ENCODE measurements around the gene MKKS. TPM values are rescaled to one million over a fixed set of nuclear protein-coding genes. Genes with fewer than 3 reads are reported as not detected.

MKKS gene
- total and polyA plus RNA-seq, 10 of the 15 experiments (the other 5 are each of a cell fraction or from before 2014, with no cell fraction given), result 4.3 to 17.9 (median 7.7) TPM

DNA sequence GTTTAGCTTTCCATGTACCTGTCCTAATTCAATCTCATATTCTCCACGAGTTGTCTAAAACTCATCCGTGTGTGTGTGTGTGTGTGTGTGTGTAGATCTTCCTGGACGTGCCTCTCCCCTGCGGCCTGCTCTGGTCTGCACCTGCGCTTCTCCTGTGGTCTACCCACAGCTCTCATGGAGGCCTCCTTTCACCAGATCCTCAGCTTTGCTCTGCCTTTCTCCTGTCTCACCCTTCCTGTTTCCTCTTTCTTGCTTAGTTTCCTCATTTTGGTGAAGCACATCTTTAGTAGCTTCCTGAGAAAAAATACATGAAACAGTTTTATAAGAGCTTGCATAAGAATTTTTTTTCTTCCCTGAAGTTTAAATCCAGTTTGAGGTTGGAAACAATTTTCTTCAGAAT lies 19.2 kb upstream of the MKKS start (continued):
- TF ChIP-seq, protein P1, sequence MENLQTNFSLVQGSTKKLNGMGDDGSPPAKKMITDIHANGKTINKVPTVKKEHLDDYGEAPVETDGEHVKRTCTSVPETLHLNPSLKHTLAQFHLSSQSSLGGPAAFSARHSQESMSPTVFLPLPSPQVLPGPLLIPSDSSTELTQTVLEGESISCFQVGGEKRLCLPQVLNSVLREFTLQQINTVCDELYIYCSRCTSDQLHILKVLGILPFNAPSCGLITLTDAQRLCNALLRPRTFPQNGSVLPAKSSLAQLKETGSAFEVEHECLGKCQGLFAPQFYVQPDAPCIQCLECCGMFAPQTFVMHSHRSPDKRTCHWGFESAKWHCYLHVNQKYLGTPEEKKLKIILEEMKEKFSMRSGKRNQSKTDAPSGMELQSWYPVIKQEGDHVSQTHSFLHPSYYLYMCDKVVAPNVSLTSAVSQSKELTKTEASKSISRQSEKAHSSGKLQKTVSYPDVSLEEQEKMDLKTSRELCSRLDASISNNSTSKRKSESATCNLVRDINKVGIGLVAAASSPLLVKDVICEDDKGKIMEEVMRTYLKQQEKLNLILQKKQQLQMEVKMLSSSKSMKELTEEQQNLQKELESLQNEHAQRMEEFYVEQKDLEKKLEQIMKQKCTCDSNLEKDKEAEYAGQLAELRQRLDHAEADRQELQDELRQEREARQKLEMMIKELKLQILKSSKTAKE (IDR thresholded peaks at IDR 0.05; ENCODE audit: low read depth, poor library complexity, severe bottlenecking), result no peak
- TF ChIP-seq CEBPB (IDR thresholded peaks at IDR 0.05; ENCODE audit: borderline replicate concordance in 1 of 2, low read depth in 2 of 2, low read length in 2 of 2), result no peak
- 0 out of 2 replicates have a peak, but pooled peaks have one; percentile 30 for TF ChIP-seq DPF2 (IDR thresholded peaks at IDR 0.05)
- no peak for TF ChIP-seq YBX1 (IDR thresholded peaks at IDR 0.05)
- TF ChIP-seq, protein P2, sequence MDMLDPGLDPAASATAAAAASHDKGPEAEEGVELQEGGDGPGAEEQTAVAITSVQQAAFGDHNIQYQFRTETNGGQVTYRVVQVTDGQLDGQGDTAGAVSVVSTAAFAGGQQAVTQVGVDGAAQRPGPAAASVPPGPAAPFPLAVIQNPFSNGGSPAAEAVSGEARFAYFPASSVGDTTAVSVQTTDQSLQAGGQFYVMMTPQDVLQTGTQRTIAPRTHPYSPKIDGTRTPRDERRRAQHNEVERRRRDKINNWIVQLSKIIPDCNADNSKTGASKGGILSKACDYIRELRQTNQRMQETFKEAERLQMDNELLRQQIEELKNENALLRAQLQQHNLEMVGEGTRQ (IDR thresholded peaks at IDR 0.05; ENCODE audit: borderline replicate concordance, low read depth, low read length), result no peak
- TF ChIP-seq ESRRA (IDR thresholded peaks at IDR 0.05; ENCODE audit: low read length), result no peak
- no peak for TF ChIP-seq STAT3 (IDR thresholded peaks at IDR 0.05; ENCODE audit: low read depth, low read length)
- peak; percentile 65; the same call in 1 of the 2 replicates for TF ChIP-seq BCL11A (IDR thresholded peaks at IDR 0.05; ENCODE audit: low read depth, low read length)
- TF ChIP-seq BACH1 (IDR thresholded peaks at IDR 0.05; ENCODE audit: borderline replicate concordance), result no peak
- TF ChIP-seq, protein P3, sequence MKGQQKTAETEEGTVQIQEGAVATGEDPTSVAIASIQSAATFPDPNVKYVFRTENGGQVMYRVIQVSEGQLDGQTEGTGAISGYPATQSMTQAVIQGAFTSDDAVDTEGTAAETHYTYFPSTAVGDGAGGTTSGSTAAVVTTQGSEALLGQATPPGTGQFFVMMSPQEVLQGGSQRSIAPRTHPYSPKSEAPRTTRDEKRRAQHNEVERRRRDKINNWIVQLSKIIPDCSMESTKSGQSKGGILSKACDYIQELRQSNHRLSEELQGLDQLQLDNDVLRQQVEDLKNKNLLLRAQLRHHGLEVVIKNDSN (IDR thresholded peaks at IDR 0.05; ENCODE audit: borderline replicate concordance, extremely low read length, insufficient read depth, low read depth, low read length), result no peak
- peak; percentile 94 for TF ChIP-seq RUNX3 (IDR thresholded peaks at IDR 0.05; ENCODE audit: low read length)
- no peak for TF ChIP-seq NFXL1 (IDR thresholded peaks at IDR 0.05; ENCODE audit: borderline replicate concordance)
- no peak for TF ChIP-seq PAX8 (IDR thresholded peaks at IDR 0.05)
- no peak for TF ChIP-seq ASH2L (IDR thresholded peaks at IDR 0.05; ENCODE audit: borderline replicate concordance, low read depth)
- TF ChIP-seq, protein P4, sequence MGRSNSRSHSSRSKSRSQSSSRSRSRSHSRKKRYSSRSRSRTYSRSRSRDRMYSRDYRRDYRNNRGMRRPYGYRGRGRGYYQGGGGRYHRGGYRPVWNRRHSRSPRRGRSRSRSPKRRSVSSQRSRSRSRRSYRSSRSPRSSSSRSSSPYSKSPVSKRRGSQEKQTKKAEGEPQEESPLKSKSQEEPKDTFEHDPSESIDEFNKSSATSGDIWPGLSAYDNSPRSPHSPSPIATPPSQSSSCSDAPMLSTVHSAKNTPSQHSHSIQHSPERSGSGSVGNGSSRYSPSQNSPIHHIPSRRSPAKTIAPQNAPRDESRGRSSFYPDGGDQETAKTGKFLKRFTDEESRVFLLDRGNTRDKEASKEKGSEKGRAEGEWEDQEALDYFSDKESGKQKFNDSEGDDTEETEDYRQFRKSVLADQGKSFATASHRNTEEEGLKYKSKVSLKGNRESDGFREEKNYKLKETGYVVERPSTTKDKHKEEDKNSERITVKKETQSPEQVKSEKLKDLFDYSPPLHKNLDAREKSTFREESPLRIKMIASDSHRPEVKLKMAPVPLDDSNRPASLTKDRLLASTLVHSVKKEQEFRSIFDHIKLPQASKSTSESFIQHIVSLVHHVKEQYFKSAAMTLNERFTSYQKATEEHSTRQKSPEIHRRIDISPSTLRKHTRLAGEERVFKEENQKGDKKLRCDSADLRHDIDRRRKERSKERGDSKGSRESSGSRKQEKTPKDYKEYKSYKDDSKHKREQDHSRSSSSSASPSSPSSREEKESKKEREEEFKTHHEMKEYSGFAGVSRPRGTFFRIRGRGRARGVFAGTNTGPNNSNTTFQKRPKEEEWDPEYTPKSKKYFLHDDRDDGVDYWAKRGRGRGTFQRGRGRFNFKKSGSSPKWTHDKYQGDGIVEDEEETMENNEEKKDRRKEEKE (IDR thresholded peaks at IDR 0.05), result no peak
- TF ChIP-seq, protein P5, sequence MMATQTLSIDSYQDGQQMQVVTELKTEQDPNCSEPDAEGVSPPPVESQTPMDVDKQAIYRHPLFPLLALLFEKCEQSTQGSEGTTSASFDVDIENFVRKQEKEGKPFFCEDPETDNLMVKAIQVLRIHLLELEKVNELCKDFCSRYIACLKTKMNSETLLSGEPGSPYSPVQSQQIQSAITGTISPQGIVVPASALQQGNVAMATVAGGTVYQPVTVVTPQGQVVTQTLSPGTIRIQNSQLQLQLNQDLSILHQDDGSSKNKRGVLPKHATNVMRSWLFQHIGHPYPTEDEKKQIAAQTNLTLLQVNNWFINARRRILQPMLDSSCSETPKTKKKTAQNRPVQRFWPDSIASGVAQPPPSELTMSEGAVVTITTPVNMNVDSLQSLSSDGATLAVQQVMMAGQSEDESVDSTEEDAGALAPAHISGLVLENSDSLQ (IDR thresholded peaks at IDR 0.05), result no peak
- TF ChIP-seq, protein P6, sequence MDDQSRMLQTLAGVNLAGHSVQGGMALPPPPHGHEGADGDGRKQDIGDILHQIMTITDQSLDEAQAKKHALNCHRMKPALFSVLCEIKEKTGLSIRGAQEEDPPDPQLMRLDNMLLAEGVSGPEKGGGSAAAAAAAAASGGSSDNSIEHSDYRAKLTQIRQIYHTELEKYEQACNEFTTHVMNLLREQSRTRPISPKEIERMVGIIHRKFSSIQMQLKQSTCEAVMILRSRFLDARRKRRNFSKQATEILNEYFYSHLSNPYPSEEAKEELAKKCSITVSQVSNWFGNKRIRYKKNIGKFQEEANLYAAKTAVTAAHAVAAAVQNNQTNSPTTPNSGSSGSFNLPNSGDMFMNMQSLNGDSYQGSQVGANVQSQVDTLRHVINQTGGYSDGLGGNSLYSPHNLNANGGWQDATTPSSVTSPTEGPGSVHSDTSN (IDR thresholded peaks at IDR 0.05; ENCODE audit: insufficient replicate concordance, low read depth, low read length), result no peak
- TF ChIP-seq ZNF207 (IDR thresholded peaks at IDR 0.05; ENCODE audit: borderline replicate concordance), result no peak
- TF ChIP-seq, protein P7, sequence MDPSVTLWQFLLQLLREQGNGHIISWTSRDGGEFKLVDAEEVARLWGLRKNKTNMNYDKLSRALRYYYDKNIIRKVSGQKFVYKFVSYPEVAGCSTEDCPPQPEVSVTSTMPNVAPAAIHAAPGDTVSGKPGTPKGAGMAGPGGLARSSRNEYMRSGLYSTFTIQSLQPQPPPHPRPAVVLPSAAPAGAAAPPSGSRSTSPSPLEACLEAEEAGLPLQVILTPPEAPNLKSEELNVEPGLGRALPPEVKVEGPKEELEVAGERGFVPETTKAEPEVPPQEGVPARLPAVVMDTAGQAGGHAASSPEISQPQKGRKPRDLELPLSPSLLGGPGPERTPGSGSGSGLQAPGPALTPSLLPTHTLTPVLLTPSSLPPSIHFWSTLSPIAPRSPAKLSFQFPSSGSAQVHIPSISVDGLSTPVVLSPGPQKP (IDR thresholded peaks at IDR 0.05; ENCODE audit: low read depth, low read length), result no peak

All from GM12878 (cell line).